Adrenal gland (tissue), 12 donors: Measurements from ENCODE around the gene ZNF302. TPM values are rescaled to one million over a fixed set of nuclear protein-coding genes. Genes with fewer than 3 reads are reported as not detected.
A peak's percentile ranks its signal among the peaks of the same experiment; 100 is the strongest.
"Not testable (repeated sequence)": the region's sequence is repeated elsewhere in the genome, so short reads cannot be mapped to it uniquely, and the experiment has no call there.

ENCODE experiments used
- DNase-seq, 7 donors: peaks; one replicate each; pipeline ENCODE4 v3.0.0-alpha.2; 2019 to 2020
- H3K27ac ChIP-seq, 5 donors: fragments of 200-600 bp; sonication (generic) in 4 of 5; 1 replicate in 3 of 5; 2 replicates in 2 of 5; pipeline versions ENCODE4 v1.5.1 to v1.8.0; 2016 to 2020; ENCODE audit warnings: mild to moderate bottlenecking in 1 of 5
- H3K27me3 ChIP-seq: fragments of 200-600 bp; 2 replicates; pipeline ENCODE4 v1.8.0; 2021
- H3K36me3 ChIP-seq, 2 donors: fragments of 200-600 bp; replicated peaks in 1 of 2; 1 replicate in 1 of 2; 2 replicates in 1 of 2; pipeline versions ENCODE4 v1.5.1 to v1.8.0; 2018 to 2022
- H3K4me1 ChIP-seq, 2 donors: fragments of 200-600 bp; replicated peaks in 1 of 2; 1 replicate in 1 of 2; 2 replicates in 1 of 2; pipeline versions ENCODE4 v1.5.1 to v1.8.0; 2018 to 2021
- H3K4me3 ChIP-seq, 4 donors: fragments of 200-600 bp; sonication (generic) in 3 of 4; one replicate each; pipeline ENCODE4 v1.5.1; 2016 to 2018
- H3K9me3 ChIP-seq, 3 donors: fragments of 200-600 bp; sonication (generic) in 1 of 3; replicated peaks in 1 of 3; 1 replicate in 2 of 3; 2 replicates in 1 of 3; pipeline versions ENCODE4 v1.5.1 to v1.8.0; 2016 to 2021
- POLR2A ChIP-seq, 2 donors: fragments of 450-650 bp; IDR thresholded peaks; one replicate each; pipeline ENCODE4 v1.6.1; 2017; ENCODE audit warnings: antibody characterized with exemption in 2 of 2, mild to moderate bottlenecking in 2 of 2, moderate library complexity in 1 of 2
- WGBS, 4 donors: extraction: QIAGEN DNeasy Blood & Tissue Kit in 2 of 4; methylation state at CpG; one replicate each; pipeline versions ENCODE4 v1.1.5 to v1.1.7; 2013 to 2017; 5-methylcytosine and 5-hydroxymethylcytosine counted together
- intact Hi-C, 2 donors: fragments of 100-400 bp; cut with DNase I; formaldehyde crosslinking; loops; one replicate each; pipeline versions ENCODE4 v1.14.1 to v1.15.0; 2022 to 2023
- polyA plus RNA-seq, 3 donors: library from polyadenylated mRNA; stranded (reverse); fragments of 200-250 nt in 2 of 3; fragments of 350-450 nt in 1 of 3; fragmentation: Illumina TruSeq in 1 of 3; extraction: RNeasy Lipid Tissue Mini Kit (QIAGEN cat#74804) in 1 of 3; gene quantifications; one replicate each; pipeline ENCODE4 v1.2.3, GENCODE V29; 2013 to 2014
- total RNA-seq, 9 donors: library from RNA; depleted of rRNA in 4 of 9; stranded (reverse); fragments of >200 nt in 4 of 9; fragments of 120-200 nt in 1 of 9; fragmentation: NEBNext Ultra II Directional in 1 of 9; extraction: Animal tissue kit (Norgen Biotek cat#: 25700) in 1 of 9; gene quantifications; one replicate each; pipeline versions ENCODE4 v1.1.0 to v1.2.4, GENCODE V29; 2013 to 2023
- TF ChIP-seq, protein P1 (sequence below), 6 experiments: fragments of 450-650 bp in 4 of 6; fragments of 200-600 bp in 2 of 6; sonication (generic) in 1 of 6; IDR thresholded peaks; 1 replicate in 5 of 6; 2 replicates in 1 of 6; pipeline versions ENCODE4 v1.5.1 to v1.8.0; 2016 to 2021; ENCODE audit warnings: antibody characterized with exemption in 6 of 6, mild to moderate bottlenecking in 2 of 6, moderate library complexity in 1 of 6
- donor health status: healthy with polysubstance abuse.
- donor health status: Bipolar disorder and iron deficiency.
- donor health status: DM: yes; HTN: yes; CAD: no.
- donor health status: DM: no; HTN: no; CAD: no.
- donor health status: DM: no; HTN: no; CAD: no.
- donor health status: DM: yes; HTN: yes; CAD: no.

The ZNF302 gene
- total and polyA plus RNA-seq, 12 donors: 12.7 to 67.3 (median 32.9) TPM

GRCh38 chr19:34666200-34666957, 11.1 kb upstream of the ZNF302 start:
- DNase-seq: no peak
- no peak overlapping the region for H3K4me3 ChIP-seq
- H3K27me3 ChIP-seq: no peaks in the 10 kb centered on the region
- H3K36me3 ChIP-seq: no peaks in the 10 kb centered on the region
- H3K9me3 ChIP-seq: no peaks in the 10 kb centered on the region
- intact Hi-C loops: no loop called here
- H3K27ac ChIP-seq: peak overlapping the region in 3 of 5 donors; percentile 65 to 88 (median 86)
- 85 to 87% (median 86%) methylated on average over 21 to 25 of the region's 25 CpGs for WGBS, 4 donors
- TF ChIP-seq, protein P1, sequence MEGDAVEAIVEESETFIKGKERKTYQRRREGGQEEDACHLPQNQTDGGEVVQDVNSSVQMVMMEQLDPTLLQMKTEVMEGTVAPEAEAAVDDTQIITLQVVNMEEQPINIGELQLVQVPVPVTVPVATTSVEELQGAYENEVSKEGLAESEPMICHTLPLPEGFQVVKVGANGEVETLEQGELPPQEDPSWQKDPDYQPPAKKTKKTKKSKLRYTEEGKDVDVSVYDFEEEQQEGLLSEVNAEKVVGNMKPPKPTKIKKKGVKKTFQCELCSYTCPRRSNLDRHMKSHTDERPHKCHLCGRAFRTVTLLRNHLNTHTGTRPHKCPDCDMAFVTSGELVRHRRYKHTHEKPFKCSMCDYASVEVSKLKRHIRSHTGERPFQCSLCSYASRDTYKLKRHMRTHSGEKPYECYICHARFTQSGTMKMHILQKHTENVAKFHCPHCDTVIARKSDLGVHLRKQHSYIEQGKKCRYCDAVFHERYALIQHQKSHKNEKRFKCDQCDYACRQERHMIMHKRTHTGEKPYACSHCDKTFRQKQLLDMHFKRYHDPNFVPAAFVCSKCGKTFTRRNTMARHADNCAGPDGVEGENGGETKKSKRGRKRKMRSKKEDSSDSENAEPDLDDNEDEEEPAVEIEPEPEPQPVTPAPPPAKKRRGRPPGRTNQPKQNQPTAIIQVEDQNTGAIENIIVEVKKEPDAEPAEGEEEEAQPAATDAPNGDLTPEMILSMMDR (IDR thresholded peaks at IDR 0.05): no peak
- TF ChIP-seq POLR2A (IDR thresholded peaks at IDR 0.05): no peak
- H3K4me1 ChIP-seq: peaks cover 11 to 17% of the 10 kb centered on the region in 2 donors

GRCh38 chr19:34666958-34667265, 10.6 kb upstream of the ZNF302 start:
- 36 to 57% (median 50%) methylated on average over 7 to 9 of the region's 9 CpGs for WGBS, 4 donors
- Histone ChIP-seq H3K4me3 (peak overlapping the region in 2 of 4 donors; percentile 33 to 49), H3K27me3 (no peaks in the 10 kb centered on the region), H3K27ac (peak overlapping the region in 4 of 5 donors; percentile 1 to 88 (median 76)), H3K36me3 (no peaks in the 10 kb centered on the region), H3K4me1 (peaks cover 11 to 17% of the 10 kb centered on the region in 2 donors), H3K9me3 (no peaks in the 10 kb centered on the region)
- peak in 2 of 7 donors; percentile 11 to 16 for DNase-seq
- no peak for TF ChIP-seq POLR2A (IDR thresholded peaks at IDR 0.05)
- TF ChIP-seq, protein P1 (IDR thresholded peaks at IDR 0.05): no peak
- intact Hi-C loops: no loop called here

GRCh38 chr19:34667349-34668076, 10.0 kb upstream of the ZNF302 start:
- H3K27me3 ChIP-seq: no peaks in the 10 kb centered on the region
- peak overlapping the region in 2 of 4 donors; percentile 33 to 49 for H3K4me3 ChIP-seq
- H3K9me3 ChIP-seq: no peaks in the 10 kb centered on the region
- WGBS, 4 donors: 48 to 62% (median 57%) methylated on average over 16 to 17 of the region's 17 CpGs
- H3K36me3 ChIP-seq: no peaks in the 10 kb centered on the region
- peaks cover 11 to 17% of the 10 kb centered on the region in 2 donors for H3K4me1 ChIP-seq
- peak in 5 of 7 donors; percentile 39 to 61 (median 47) for DNase-seq
- TF ChIP-seq, protein P1 (IDR thresholded peaks at IDR 0.05): no peak
- TF ChIP-seq POLR2A (IDR thresholded peaks at IDR 0.05): no peak
- peak overlapping the region in 4 of 5 donors; percentile 1 to 88 (median 76) for H3K27ac ChIP-seq
- intact Hi-C loops: no loop called here

DNA sequence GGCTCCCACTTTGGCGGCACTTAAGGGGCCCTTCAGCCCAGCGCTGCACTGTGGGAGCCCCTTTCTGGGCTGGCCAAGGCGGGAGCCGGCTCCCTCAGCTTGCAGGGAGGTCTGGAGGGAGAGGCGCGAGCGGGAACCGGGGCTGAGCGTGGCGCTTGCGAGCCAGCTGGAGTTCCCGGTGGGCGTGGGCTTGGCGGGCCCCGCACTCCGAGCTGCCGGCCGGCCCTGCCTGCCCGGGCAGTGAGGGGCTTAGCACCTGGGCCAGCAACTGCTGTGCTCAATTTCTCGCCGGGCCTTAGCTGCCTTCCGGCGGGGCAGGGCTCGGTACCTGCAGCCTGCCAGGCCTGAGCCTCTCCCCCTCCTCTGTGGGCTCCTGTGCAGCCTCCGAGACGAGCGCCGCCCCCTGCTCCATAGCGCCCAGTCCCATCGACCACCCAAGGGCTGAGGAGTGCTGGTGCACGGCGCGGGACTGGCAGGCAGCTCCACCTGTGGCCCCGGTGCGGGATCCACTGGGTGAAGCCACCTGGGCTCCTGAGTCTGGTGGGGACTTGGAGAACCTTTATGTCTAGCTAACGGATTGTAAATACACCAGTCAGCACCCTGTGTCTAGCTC, 9.3 kb upstream of the ZNF302 start:
- intact Hi-C loops, DNase-seq, H3K9me3 ChIP-seq, H3K4me3 ChIP-seq, H3K27me3 ChIP-seq, H3K36me3 ChIP-seq: not testable (repeated sequence)
- H3K27ac ChIP-seq: peak overlapping the region in 2 of 5 donors; percentile 65 to 86
- WGBS, 4 donors: 94 to 98% (median 97%) methylated on average over 10 to 36 of the region's 36 CpGs
- peaks cover 11 to 17% of the 10 kb centered on the region in 2 donors for H3K4me1 ChIP-seq

GRCh38 chr19:34668690-34669089, 8.8 kb upstream of the ZNF302 start:
- H3K36me3 ChIP-seq, DNase-seq, H3K27me3 ChIP-seq, H3K9me3 ChIP-seq, intact Hi-C loops, H3K27ac ChIP-seq, H3K4me3 ChIP-seq: not testable (repeated sequence)
- WGBS, 4 donors: 86 to 100% (median 93%) methylated on average over 1 to 5 of the region's 5 CpGs
- peaks cover 11 to 16% of the 10 kb centered on the region in 2 donors for H3K4me1 ChIP-seq
